Measurements from ENCODE around the gene ZNF346. TPM values are rescaled to one million over a fixed set of nuclear protein-coding genes. Genes with fewer than 3 reads are reported as not detected.

ZNF346 gene
- total RNA-seq, 1 experiment from 2014 or later, result 31.2 TPM

- BruUV-seq (replicated peaks), result no TSS peak
- Mint-ChIP-seq H3K27me3 (ENCODE audit: unreplicated experiment) (no peaks in the 10 kb centered on the region), H3K4me3 (ENCODE audit: low read depth, unreplicated experiment) (no peak overlapping the region), H3K36me3 (ENCODE audit: insufficient read depth, unreplicated experiment) (peaks cover 6% of the 10 kb centered on the region), H3K4me1 (ENCODE audit: low read depth, unreplicated experiment) (peaks cover 20% of the 10 kb centered on the region), H3K27ac (ENCODE audit: unreplicated experiment) (no peak overlapping the region), H3K9me3 (ENCODE audit: low read depth, unreplicated experiment) (no peaks in the 10 kb centered on the region)
- intact Hi-C loops (cut with micrococcal nuclease; ENCODE audit: unreplicated experiment), result loop anchor here (1.0 to 10.0 kb wide), 4 partner anchors 189 to 453 kb away; partner anchors contain the start of genes PRELID1 and RAB24
- peak; percentile 85 for DNase-seq
- peak; percentile 98 for TF ChIP-seq CTCF (IDR thresholded peaks at IDR 0.05; ENCODE audit: unreplicated experiment)
- CTCF ChIA-PET, result interaction anchor here (0.5 to 4.7 kb wide), 10 partner anchors 10 to 453 kb away, joined by 3 to 73 read pairs (median 5); partner anchors contain the start of gene FGFR4
Observed at GRCh38 chr5:177113566-177114424, 91.3 kb downstream of the ZNF346 start.

- Mint-ChIP-seq H3K36me3 (ENCODE audit: insufficient read depth, unreplicated experiment) (peaks cover 2% of the 10 kb centered on the region), H3K4me1 (ENCODE audit: low read depth, unreplicated experiment) (peaks cover 4% of the 10 kb centered on the region)
Observed at GRCh38 chr5:177116631-177117373, 94.3 kb downstream of the ZNF346 start.

GRCh38 chr5:177117441-177118045 is 95.0 kb downstream of the ZNF346 start:
- Mint-ChIP-seq H3K9me3 (ENCODE audit: low read depth, unreplicated experiment) (peaks cover 3% of the 10 kb centered on the region), H3K4me3 (ENCODE audit: low read depth, unreplicated experiment) (no peak overlapping the region), H3K27me3 (ENCODE audit: unreplicated experiment) (peaks cover 6% of the 10 kb centered on the region), H3K4me1 (ENCODE audit: low read depth, unreplicated experiment) (no peaks in the 10 kb centered on the region), H3K27ac (ENCODE audit: unreplicated experiment) (no peak overlapping the region), H3K36me3 (ENCODE audit: insufficient read depth, unreplicated experiment) (no peaks in the 10 kb centered on the region)
- CTCF ChIA-PET, result no interaction called here
- intact Hi-C loops (cut with micrococcal nuclease; ENCODE audit: unreplicated experiment), result loop anchor here (10.0 kb wide), 1 partner anchor 337 kb away; no protein-coding TSS in a partner anchor
- TF ChIP-seq CTCF (IDR thresholded peaks at IDR 0.05; ENCODE audit: unreplicated experiment), result no peak
- no TSS peak for BruUV-seq (replicated peaks)
- DNase-seq, result no peak

More at GRCh38 chr5:177116631-177117373, 94.3 kb downstream of the ZNF346 start:
- peak; percentile 3 for TF ChIP-seq CTCF (IDR thresholded peaks at IDR 0.05; ENCODE audit: unreplicated experiment)
- H3K4me3 Mint-ChIP-seq (ENCODE audit: low read depth, unreplicated experiment), result no peak overlapping the region
- H3K27me3 Mint-ChIP-seq (ENCODE audit: unreplicated experiment), result no peaks in the 10 kb centered on the region
- no TSS peak for BruUV-seq (replicated peaks)
- intact Hi-C loops (cut with micrococcal nuclease; ENCODE audit: unreplicated experiment), result loop anchor here (10.0 kb wide), 1 partner anchor 338 kb away; no protein-coding TSS in a partner anchor
- no peaks in the 10 kb centered on the region for H3K9me3 Mint-ChIP-seq (ENCODE audit: low read depth, unreplicated experiment)
- no peak for DNase-seq
- CTCF ChIA-PET, result no interaction called here
- H3K27ac Mint-ChIP-seq (ENCODE audit: unreplicated experiment), result no peak overlapping the region

- no peak overlapping the region for H3K27ac Mint-ChIP-seq (ENCODE audit: unreplicated experiment)
- no peak overlapping the region for H3K4me3 Mint-ChIP-seq (ENCODE audit: low read depth, unreplicated experiment)
- no peaks in the 10 kb centered on the region for H3K36me3 Mint-ChIP-seq (ENCODE audit: insufficient read depth, unreplicated experiment)
- CTCF ChIA-PET, result interaction anchor here (0.6 kb wide), 1 partner anchor 23 kb away, joined by 3 read pairs; no protein-coding TSS in a partner anchor
- DNase-seq, result no peak
- no peaks in the 10 kb centered on the region for H3K4me1 Mint-ChIP-seq (ENCODE audit: low read depth, unreplicated experiment)
- H3K27me3 Mint-ChIP-seq (ENCODE audit: unreplicated experiment), result peaks cover 13% of the 10 kb centered on the region
- intact Hi-C loops (cut with micrococcal nuclease; ENCODE audit: unreplicated experiment), result no loop called here
- peaks cover 6% of the 10 kb centered on the region for H3K9me3 Mint-ChIP-seq (ENCODE audit: low read depth, unreplicated experiment)
- TF ChIP-seq CTCF (IDR thresholded peaks at IDR 0.05; ENCODE audit: unreplicated experiment), result no peak
- BruUV-seq (replicated peaks), result no TSS peak
Observed at GRCh38 chr5:177122566-177122965, 100.1 kb downstream of the ZNF346 start.

All from Calu3 (cell line).